ENCODE data around the gene TPTE2.

DNA sequence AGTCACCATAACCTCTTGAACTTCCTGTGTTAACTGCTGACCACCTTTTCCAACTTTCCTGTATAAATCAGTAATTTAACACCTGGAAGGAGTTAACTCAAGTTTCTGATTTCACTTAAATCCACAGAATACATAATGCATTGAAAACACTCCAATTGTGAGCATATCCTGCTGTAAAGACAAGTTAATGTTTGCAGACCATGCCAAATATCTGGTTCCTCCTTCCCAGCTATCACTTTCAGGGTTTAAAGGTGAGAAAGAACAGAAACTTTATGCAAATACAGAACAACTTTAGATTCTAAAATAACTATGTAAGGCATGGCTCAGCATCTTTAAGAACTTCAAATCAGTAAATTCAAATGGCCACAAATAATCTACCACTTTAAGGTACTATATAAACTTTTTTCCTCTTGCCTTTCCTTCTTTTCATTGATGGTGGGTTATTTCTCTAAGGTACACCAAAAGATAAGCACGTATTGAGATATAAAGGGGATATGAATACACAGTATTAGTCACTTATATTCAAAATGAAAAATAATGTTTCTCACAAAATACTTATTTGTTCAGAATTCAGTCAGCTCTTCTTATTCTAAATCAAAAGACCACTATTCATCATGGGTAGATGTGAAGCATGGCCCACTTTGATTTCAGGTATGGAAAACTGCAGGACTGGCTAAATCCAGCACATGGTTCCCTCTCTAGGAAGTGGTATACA lies 6.6 kb upstream of the TPTE2 start:
- TF ChIP-seq, protein P1, sequence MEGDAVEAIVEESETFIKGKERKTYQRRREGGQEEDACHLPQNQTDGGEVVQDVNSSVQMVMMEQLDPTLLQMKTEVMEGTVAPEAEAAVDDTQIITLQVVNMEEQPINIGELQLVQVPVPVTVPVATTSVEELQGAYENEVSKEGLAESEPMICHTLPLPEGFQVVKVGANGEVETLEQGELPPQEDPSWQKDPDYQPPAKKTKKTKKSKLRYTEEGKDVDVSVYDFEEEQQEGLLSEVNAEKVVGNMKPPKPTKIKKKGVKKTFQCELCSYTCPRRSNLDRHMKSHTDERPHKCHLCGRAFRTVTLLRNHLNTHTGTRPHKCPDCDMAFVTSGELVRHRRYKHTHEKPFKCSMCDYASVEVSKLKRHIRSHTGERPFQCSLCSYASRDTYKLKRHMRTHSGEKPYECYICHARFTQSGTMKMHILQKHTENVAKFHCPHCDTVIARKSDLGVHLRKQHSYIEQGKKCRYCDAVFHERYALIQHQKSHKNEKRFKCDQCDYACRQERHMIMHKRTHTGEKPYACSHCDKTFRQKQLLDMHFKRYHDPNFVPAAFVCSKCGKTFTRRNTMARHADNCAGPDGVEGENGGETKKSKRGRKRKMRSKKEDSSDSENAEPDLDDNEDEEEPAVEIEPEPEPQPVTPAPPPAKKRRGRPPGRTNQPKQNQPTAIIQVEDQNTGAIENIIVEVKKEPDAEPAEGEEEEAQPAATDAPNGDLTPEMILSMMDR (IDR thresholded peaks at IDR 0.05) = no peak
- TF ChIP-seq POLR2A (IDR thresholded peaks at IDR 0.05) = no peak
